Measurements from ENCODE around the gene NUTF2.
"Not testable (repeated sequence)": the region's sequence is repeated elsewhere in the genome, so short reads cannot be mapped to it uniquely, and the experiment has no call there.

Gene NUTF2

DNA sequence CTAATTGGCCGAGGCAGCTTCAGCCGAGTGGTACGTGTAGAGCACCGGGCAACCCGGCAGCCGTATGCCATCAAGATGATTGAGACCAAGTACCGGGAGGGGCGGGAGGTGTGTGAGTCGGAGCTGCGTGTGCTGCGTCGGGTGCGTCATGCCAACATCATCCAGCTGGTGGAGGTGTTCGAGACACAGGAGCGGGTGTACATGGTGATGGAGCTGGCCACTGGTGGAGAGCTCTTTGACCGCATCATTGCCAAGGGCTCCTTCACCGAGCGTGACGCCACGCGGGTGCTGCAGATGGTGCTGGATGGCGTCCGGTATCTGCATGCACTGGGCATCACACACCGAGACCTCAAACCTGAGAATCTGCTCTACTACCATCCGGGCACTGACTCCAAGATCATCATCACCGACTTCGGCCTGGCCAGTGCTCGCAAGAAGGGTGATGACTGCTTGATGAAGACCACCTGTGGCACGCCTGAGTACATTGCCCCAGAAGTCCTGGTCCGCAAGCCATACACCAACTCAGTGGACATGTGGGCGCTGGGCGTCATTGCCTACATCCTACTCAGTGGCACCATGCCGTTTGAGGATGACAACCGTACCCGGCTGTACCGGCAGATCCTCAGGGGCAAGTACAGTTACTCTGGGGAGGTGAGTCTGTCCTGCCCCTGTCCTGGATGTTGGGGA is 62.5 kb downstream of the NUTF2 start:
- H3K27ac Mint-ChIP-seq = no peak overlapping the region

DNA sequence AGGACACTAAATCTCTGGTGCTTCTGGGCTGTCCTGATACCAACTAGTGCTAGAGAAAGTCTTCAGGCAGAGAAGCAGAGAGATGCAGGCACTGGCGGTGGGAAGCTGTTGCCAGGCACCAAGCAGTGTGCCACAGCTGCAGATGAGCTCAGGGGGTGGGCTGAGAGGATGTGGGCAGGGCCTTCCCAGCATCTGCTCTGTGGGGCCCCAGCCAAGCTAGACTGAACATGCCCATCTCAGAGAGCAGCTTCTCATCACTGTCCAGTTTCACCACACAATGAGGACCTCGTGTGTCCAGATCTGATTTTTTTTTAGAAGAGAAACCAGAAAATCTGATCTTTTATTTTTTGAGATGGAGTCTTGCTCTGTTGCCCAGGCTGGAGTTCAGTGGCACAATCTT is 63.4 kb downstream of the NUTF2 start:
- peaks cover 27% of the 10 kb centered on the region for H3K4me1 Mint-ChIP-seq
- H3K27me3 Mint-ChIP-seq = no peaks in the 10 kb centered on the region
- H3K9me3 Mint-ChIP-seq = no peaks in the 10 kb centered on the region
- peaks cover 2% of the 10 kb centered on the region for H3K36me3 Mint-ChIP-seq
- H3K4me3 Mint-ChIP-seq = no peak overlapping the region
- no peak overlapping the region for H3K27ac Mint-ChIP-seq

More for the DNA sequence above, 62.5 kb downstream of the NUTF2 start:
- H3K36me3 Mint-ChIP-seq = peaks cover 2% of the 10 kb centered on the region
- H3K4me3 Mint-ChIP-seq = no peak overlapping the region
- H3K4me1 Mint-ChIP-seq = peaks cover 24% of the 10 kb centered on the region
- no peaks in the 10 kb centered on the region for H3K9me3 Mint-ChIP-seq
- H3K27me3 Mint-ChIP-seq = no peaks in the 10 kb centered on the region

DNA sequence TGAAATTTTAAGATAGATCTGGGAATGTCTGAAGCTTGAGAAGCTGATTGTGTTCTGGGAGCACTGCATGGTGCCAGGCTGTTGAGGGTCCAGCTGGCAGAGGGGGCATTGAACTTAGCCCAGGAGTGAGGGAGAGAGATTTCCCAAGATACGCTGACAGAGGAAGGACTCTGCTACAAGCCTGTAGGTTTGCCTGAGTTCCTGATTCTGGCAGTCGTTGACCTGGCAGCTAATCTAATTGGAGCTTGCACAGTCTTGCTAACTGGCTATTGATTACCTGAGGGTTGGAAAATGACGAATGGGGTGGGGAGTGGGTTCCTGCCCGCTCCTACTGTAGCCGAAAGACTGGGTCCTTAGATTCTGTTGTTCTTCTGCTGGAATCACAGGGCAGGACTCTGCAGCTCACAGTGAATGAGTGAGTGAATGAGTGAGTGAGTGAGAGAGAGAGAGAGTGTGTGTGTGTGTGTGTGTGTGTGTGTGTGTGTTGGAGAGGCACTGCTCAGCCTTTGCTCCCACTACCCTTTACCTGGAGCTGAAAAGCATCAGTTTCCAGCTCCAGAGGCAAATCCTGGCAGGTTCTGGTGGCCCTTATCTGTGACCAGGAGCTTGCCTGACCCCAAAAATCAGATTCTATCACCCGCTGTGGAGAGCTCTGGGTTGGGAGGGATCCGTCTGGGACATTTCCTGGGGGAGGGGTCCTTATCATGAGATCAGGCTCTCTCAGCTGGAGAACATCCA is 68.2 kb downstream of the NUTF2 start:
- Mint-ChIP-seq H3K27ac (peak overlapping the region; percentile 12), H3K9me3 (no peaks in the 10 kb centered on the region), H3K27me3 (no peaks in the 10 kb centered on the region), H3K36me3 (peaks cover 2% of the 10 kb centered on the region), H3K4me3 (no peak overlapping the region), H3K4me1 (peaks cover 45% of the 10 kb centered on the region)

DNA sequence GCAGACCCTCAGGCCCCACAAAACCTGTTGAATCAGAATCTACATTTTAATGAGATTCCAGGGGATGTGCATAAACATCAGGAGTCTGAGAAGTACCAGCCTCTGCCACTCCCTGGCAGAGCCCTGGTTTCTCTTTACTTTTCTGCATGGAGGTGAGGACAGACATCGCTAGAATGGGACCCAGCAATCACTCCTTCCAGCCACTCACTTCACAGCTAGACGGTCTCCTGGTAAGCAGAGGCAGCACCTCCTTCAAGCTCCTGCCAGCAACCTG is 68.7 kb downstream of the NUTF2 start:
- H3K4me3 Mint-ChIP-seq, H3K27me3 Mint-ChIP-seq, H3K27ac Mint-ChIP-seq, H3K36me3 Mint-ChIP-seq, H3K9me3 Mint-ChIP-seq: not testable (repeated sequence)
- peaks cover 41% of the 10 kb centered on the region for H3K4me1 Mint-ChIP-seq

DNA sequence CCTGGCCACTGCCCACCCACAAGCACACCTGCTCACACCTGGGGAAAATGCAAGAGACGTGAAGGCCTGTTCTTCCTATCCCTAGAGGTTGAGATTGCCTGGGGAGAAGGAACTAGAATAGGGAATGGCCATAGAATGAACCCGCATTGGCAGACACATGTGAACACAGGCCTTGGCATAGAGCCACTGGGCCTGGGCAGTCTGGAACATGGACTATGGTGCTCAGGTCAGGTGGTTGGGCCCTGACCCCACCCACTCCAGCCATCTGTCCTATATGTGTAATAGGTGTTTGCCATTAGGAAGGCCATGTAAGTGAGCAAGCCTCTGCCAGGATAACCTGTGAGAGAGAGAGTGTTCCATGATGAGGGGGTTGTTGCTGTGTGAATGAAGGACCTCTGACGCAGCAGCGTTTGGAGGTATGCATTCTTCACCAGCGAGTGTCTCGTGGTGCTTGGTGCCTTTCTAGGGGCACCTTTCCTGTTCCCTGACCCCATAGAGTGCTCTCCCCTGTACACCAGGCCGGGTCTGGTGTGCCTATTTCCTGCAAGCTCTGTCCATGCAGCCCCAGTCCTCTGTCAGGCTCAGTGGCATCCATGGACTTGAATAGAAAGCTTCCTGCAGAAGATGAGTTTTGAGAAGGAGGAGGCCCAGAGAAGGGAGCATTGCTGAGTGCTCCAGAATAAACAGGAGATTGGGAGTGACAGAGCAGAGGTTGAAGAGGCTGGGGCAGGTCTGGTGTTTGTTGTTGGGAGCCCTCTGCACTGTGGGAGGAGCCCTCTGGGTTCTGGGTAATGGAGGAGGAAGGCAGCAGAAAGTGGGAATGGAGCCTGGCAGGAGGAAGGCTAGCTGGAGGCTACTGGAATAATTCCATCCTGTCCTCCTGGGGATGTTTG is 69.3 kb downstream of the NUTF2 start:
- Mint-ChIP-seq H3K4me1 (peaks cover 38% of the 10 kb centered on the region), H3K9me3 (no peaks in the 10 kb centered on the region), H3K27ac (peak overlapping the region; percentile 13), H3K4me3 (no peak overlapping the region), H3K36me3 (peaks cover 2% of the 10 kb centered on the region), H3K27me3 (no peaks in the 10 kb centered on the region)

DNA sequence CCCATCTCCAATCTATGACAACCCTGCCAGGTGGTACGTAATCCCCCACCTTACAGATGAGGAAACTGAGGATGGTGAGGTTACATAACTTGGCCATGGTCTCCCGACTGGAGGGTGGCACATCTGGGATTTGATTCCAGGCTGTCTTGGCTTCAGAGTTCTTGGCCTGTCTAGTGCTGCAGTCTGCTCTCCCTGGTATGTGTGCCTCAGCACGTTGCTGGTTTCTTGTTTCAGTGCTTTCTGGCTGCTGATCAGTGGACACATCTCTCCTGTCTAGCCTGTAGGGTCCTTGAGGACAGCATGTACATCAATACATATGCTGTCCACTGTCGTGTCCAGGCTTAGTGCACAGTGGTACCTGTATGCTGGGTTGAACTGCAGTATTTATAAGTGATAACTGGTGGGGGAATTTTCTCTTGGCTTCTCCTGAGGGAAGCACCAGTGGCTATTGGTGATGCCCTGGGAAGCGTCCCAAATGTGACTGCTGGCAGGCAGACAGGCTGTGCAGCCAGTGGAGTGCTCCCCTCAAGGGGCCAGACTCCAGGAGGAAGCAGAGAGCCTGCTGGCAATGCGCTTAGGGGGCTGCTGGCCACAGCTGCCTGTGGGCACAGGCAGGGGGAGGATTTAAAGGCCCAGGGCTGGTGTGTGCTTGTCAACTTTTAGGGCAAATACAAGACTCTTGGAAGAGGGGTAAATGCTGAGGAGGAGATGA is 70.6 kb downstream of the NUTF2 start:
- H3K4me1 Mint-ChIP-seq = peaks cover 46% of the 10 kb centered on the region
- no peaks in the 10 kb centered on the region for H3K9me3 Mint-ChIP-seq
- peaks cover 2% of the 10 kb centered on the region for H3K36me3 Mint-ChIP-seq
- H3K4me3 Mint-ChIP-seq = peak overlapping the region; percentile 20
- H3K27me3 Mint-ChIP-seq = no peaks in the 10 kb centered on the region
- H3K27ac Mint-ChIP-seq = peak overlapping the region; percentile 52

DNA sequence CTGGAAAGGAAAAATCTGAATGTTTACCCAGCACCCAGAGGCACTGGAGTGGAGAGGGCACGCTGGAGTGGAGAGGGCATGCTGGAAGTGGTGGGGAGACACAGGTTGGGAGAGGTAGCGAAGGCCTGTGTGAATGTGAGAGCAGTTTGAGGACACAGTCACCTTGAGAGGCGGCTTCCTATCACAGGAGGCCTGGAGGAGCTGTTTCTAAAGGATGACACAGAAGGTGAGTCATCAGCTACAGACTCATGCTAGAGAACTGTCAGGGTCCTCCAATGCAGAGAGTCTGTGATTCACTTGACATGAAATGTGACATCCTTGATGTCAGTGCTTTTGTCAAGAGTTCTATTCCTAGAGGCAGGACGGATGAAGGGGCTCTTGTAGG is 71.1 kb downstream of the NUTF2 start:
- Mint-ChIP-seq H3K36me3 (peaks cover 2% of the 10 kb centered on the region), H3K4me1 (peaks cover 48% of the 10 kb centered on the region), H3K4me3 (peak overlapping the region; percentile 20), H3K9me3 (no peaks in the 10 kb centered on the region), H3K27ac (peak overlapping the region; percentile 52), H3K27me3 (no peaks in the 10 kb centered on the region)

DNA sequence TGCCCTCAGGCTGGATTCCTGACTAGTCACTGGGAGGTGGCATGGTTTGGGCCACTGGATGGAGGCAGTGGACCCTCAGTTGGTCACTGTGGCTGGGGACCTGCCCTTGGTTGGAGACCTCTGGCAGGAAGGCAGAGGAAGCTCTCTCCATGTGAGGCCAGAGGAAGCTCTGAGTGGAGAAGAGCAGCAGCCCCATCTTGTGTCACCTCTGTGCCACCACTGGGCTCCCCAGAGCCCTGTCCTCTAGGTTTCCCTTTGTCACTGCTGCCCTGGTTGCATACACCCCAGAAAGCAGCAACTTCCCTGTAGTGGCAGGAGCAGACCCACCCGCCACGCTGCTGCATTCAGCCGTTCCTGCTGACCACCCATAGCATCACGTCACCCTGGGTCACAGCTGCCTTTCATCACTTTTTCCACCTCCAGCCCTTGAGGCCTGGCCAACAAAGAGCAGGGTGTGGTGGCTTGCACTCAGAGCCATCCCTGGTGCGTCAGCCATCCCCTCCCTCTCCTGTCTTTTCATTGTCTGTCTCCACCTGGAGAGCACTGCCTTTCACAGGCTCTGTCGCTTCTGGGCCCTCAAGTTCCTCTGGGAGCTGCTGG is 73.0 kb downstream of the NUTF2 start:
- Mint-ChIP-seq H3K9me3 (no peaks in the 10 kb centered on the region), H3K4me3 (no peak overlapping the region), H3K27me3 (no peaks in the 10 kb centered on the region), H3K4me1 (peaks cover 44% of the 10 kb centered on the region), H3K36me3 (peaks cover 2% of the 10 kb centered on the region), H3K27ac (peak overlapping the region; percentile 82)
